NCI-H2107 treated with DMSO at 0.1 percent for 48 hours (cell line): ENCODE measurements around the gene OR1E2.
"Not testable (repeated sequence)": the region's sequence is repeated elsewhere in the genome, so short reads cannot be mapped to it uniquely, and the experiment has no call there.

Experiments used
- DNase-seq: peaks from one replicate; lab custom pipeline; 2025; ENCODE audit not compliant: unreplicated experiment; lab: John Stamatoyannopoulos, UW

The OR1E2 gene

DNA sequence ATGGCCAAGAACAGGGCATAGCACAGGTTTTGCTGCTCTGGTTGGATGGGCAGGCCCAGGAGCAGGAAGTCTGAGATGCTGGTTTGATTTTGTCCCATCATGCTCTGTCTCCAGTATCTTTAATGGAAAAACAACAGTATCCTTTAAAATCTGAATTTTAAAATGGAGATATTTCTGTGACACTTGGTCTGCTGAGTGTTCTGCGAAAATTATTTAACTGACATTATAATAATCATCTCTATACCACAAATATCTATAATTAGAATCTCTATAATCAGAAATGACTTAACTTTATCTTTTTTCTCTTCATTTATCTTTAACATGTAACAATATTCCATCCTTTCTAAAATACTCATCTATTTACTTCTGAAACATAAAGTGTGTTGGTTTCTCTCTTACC lies 35.3 kb downstream of the OR1E2 start, which contains the start of gene OR1E1:
Gene OR1E1, minus strand, starts transcription at position 101 of the 400 bp plus-strand sequence. Its CDS starts 0 bp downstream, at position 101.
- no peak for DNase-seq

DNA sequence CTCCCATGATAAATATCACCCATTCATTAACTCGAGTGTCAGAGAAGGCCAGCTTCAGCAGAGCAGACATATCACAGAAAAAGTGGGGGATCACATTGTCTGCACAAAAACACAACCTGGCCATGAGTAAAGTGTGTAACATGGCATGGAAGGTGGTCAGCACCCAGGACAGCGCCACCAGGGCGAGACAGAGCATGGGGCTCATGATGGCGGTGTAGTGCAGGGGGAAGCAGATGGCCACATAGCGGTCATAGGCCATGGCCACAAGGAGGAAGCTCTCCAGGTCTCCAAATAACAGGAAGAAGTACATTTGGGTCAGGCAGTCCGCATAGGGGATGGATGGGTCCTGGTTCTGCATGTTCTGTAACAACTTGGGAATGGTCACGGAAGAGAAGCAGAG lies 35.8 kb downstream of the OR1E2 start:
- not testable (repeated sequence) for DNase-seq

DNA sequence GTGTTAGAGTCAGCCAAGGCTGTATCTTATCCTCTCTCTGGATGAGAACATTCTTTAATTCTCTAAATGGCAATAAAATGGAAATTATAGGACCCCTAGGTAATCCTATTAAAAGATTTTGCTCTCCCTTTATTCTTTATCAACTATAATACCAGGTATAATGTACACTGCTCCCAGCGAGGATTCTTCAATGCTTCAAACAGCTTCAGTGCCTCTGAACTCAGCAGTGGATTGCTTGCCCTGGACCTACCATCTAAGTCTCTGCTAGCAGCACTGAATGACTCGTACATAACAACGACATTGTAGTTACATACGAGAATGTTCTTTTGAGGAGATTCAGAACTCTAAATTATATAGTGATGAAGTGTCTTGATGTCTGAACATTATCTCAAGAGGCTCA lies 43.9 kb downstream of the OR1E2 start:
- no peak for DNase-seq

DNA sequence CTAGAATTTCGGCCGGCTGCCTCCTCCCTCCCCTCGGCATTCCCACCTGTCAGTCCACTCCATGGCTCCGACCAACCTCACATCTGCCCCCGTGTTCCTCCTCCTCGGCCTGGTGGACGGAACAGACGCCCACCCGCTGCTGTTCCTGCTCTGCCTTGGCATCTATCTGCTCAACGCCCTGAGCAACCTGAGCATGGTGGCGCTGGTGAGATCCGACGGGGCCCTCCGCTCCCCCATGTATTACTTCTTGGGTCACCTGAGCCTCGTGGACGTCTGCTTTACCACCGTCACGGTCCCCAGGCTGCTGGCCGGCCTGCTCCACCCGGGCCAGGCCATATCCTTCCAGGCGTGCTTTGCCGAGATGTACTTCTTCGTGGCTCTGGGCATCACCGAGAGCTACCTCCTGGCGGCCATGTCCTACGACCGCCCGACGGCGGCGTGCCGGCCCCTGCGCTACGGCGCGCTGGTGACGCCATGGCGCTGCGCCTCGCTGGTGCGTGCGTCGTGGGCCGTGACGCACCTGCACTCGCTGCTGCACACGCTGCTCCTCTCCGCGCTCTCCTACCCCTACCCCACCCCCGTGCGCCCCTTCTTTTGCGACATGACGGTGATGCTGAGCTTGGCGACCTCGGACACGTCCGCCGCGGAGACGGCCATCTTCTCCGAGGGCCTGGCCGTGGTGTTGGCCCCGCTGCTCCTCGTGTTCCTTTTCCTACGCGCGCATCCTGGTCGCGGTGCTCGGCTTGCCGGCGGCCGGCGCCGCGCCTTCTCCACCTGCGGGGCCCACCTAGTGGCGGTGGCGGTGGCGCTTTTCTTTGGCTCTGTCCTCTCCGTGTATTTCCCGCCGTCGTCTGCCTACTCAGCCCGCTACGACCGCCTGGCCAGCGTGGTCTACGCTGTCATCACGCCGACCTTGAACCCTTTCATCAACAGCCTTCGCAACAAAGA lies 47.5 kb downstream of the OR1E2 start, which contains the start of gene OR3A2:
Gene OR3A2, minus strand, starts transcription at position 440 of the 948 bp plus-strand sequence.
- no peak for DNase-seq
